MG63 (cell line): ENCODE data around the gene MARCHF11. TPM values are rescaled to one million over a fixed set of nuclear protein-coding genes. Genes with fewer than 3 reads are reported as not detected.

ENCODE experiments used
- DNase-seq: peaks from one replicate; pipeline ENCODE4 v3.0.0-alpha.2; 2020
- H3K27me3 ChIP-seq: fragments of 250-450 bp; sonication (Bioruptor Pico); 2 replicates; pipeline ENCODE4 v1.5.1; 2020; ENCODE audit warnings: mild to moderate bottlenecking, moderate library complexity
- H3K36me3 ChIP-seq: fragments of 250-450 bp; sonication (Bioruptor Pico); 2 replicates; pipeline ENCODE4 v1.5.1; 2020; ENCODE audit warnings: mild to moderate bottlenecking, moderate library complexity
- H3K4me3 ChIP-seq: fragments of 250-450 bp; sonication (Bioruptor Pico); 2 replicates; pipeline ENCODE4 v1.5.1; 2020; ENCODE audit warnings: mild to moderate bottlenecking, moderate library complexity
- H3K9me3 ChIP-seq: fragments of 250-450 bp; sonication (Bioruptor Pico); 2 replicates; pipeline ENCODE4 v1.5.1; 2020; ENCODE audit warnings: mild to moderate bottlenecking, moderate library complexity
- total RNA-seq: library from RNA; depleted of rRNA; stranded (reverse); fragments of >200 nt; shearing (Covaris generic); gene quantifications from 2 replicates; pipeline ENCODE4 v1.2.3, GENCODE V29; 2014; ENCODE audit warnings: low replicate concordance

Gene MARCHF11
- total RNA-seq, 1 experiment from 2014 or later: not detected

GRCh38 chr5:16081376-16081955, 98.1 kb downstream of the MARCHF11 start:
- Histone ChIP-seq H3K4me3 (no peak overlapping the region), H3K36me3 (no peaks in the 10 kb centered on the region), H3K27me3 (0 out of 2 replicates have a peak, but pooled peaks cover 2% of the 10 kb centered on the region), H3K9me3 (no peaks in the 10 kb centered on the region)
- no peak for DNase-seq

GRCh38 chr5:16076657-16077056, 102.9 kb downstream of the MARCHF11 start:
- peak; percentile 17 for DNase-seq
- H3K4me3 ChIP-seq: no peak overlapping the region

GRCh38 chr5:16074358-16074757, 105.2 kb downstream of the MARCHF11 start:
- no peaks in the 10 kb centered on the region for H3K36me3 ChIP-seq
- no peak overlapping the region for H3K4me3 ChIP-seq
- DNase-seq: no peak
- no peaks in the 10 kb centered on the region for H3K9me3 ChIP-seq
- H3K27me3 ChIP-seq: no peaks in the 10 kb centered on the region

More at GRCh38 chr5:16076657-16077056, 102.9 kb downstream of the MARCHF11 start:
- H3K27me3 ChIP-seq: no peaks in the 10 kb centered on the region
- H3K9me3 ChIP-seq: no peaks in the 10 kb centered on the region
- no peaks in the 10 kb centered on the region for H3K36me3 ChIP-seq

DNA sequence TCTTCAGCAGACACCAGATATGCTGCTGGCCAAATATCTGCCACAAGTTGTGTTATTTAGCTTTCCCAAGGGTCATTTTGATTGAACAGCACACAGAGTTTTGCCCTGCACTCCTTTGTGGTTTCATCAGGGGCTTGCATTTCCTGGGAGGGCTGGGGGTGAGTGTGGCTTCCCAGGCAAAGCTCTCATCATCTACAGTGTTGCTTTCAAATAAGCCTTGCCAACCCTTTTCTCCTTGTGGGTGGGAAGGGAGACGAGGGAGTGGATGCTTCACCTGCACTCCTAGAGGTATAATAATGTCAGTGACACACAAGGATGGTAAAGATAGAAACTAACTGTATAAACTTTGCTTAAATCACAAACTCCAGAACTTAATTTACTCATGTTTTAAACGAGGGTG, 107.0 kb downstream of the MARCHF11 start:
- no peak overlapping the region for H3K4me3 ChIP-seq
- no peaks in the 10 kb centered on the region for H3K27me3 ChIP-seq
- no peak for DNase-seq
- H3K9me3 ChIP-seq: no peaks in the 10 kb centered on the region
- H3K36me3 ChIP-seq: no peaks in the 10 kb centered on the region

GRCh38 chr5:16067415-16067814, 112.2 kb downstream of the MARCHF11 start:
- Histone ChIP-seq H3K36me3 (no peaks in the 10 kb centered on the region), H3K27me3 (no peaks in the 10 kb centered on the region), H3K4me3 (no peak overlapping the region), H3K9me3 (no peaks in the 10 kb centered on the region)
- DNase-seq: no peak

- Histone ChIP-seq H3K4me3 (no peak overlapping the region), H3K36me3 (no peaks in the 10 kb centered on the region), H3K9me3 (no peaks in the 10 kb centered on the region), H3K27me3 (no peaks in the 10 kb centered on the region)
- DNase-seq: no peak
These were observed 112.8 kb downstream of the MARCHF11 start for GRCh38 chr5:16066810-16067209.

- H3K27me3 ChIP-seq: no peaks in the 10 kb centered on the region
- no peak for DNase-seq
- no peaks in the 10 kb centered on the region for H3K36me3 ChIP-seq
- H3K4me3 ChIP-seq: no peak overlapping the region
- no peaks in the 10 kb centered on the region for H3K9me3 ChIP-seq
These were observed 113.3 kb downstream of the MARCHF11 start for GRCh38 chr5:16066320-16066719.

GRCh38 chr5:16065831-16066230, 113.8 kb downstream of the MARCHF11 start:
- H3K4me3 ChIP-seq: no peak overlapping the region
- H3K27me3 ChIP-seq: no peaks in the 10 kb centered on the region
- H3K36me3 ChIP-seq: no peaks in the 10 kb centered on the region
- no peak for DNase-seq
- H3K9me3 ChIP-seq: no peaks in the 10 kb centered on the region

- H3K27me3 ChIP-seq: no peaks in the 10 kb centered on the region
- no peak for DNase-seq
- no peaks in the 10 kb centered on the region for H3K36me3 ChIP-seq
- H3K9me3 ChIP-seq: no peaks in the 10 kb centered on the region
- H3K4me3 ChIP-seq: no peak overlapping the region
These were observed 115.3 kb downstream of the MARCHF11 start for GRCh38 chr5:16064135-16064893.

DNA sequence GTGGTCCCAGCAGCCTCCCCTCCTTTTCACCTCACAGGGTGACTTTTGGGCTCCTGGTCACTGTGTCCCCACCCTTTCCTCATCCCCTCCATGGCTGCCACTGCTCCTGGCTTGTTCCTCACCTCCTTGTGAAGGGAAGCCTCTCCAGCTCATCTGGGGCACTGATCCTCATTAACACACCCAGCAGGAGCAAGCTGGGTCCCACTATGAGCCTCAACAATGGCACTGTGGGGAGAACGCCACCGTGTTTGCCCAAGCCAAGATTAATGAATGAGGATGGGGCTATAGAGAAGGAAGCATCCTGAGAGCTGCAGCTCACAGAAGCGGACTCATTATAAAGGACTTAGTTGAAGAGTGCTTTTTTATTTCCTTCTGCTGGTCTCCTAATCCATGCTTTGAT, 118.4 kb downstream of the MARCHF11 start:
- Histone ChIP-seq H3K36me3 (no peaks in the 10 kb centered on the region), H3K27me3 (no peaks in the 10 kb centered on the region), H3K4me3 (no peak overlapping the region), H3K9me3 (no peaks in the 10 kb centered on the region)
- DNase-seq: no peak

DNA sequence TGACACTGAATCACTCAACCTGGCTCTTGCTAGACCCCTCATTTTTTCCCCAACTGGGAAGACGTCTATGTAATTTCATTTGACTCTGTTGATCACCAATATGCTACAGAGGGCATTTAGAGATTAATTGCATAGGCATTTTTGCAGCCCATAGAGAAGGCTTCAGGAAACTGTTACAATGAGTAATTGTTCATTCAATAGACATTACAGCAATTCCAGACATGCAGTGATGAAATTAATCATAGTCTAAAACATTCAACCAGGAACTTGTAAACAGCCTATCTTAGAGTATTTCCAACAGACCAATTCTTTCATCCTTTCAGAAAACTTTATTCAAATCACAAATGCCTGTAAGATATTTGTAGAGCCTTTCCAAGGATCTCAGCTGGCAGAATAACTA, 122.3 kb downstream of the MARCHF11 start:
- DNase-seq: no peak
- H3K27me3 ChIP-seq: no peaks in the 10 kb centered on the region
- no peaks in the 10 kb centered on the region for H3K9me3 ChIP-seq
- no peak overlapping the region for H3K4me3 ChIP-seq
- H3K36me3 ChIP-seq: no peaks in the 10 kb centered on the region

- Histone ChIP-seq H3K36me3 (no peaks in the 10 kb centered on the region), H3K27me3 (no peaks in the 10 kb centered on the region), H3K9me3 (no peaks in the 10 kb centered on the region), H3K4me3 (no peak overlapping the region)
- DNase-seq: peak; percentile 80
These were observed 128.3 kb downstream of the MARCHF11 start for GRCh38 chr5:16051246-16051755.

DNA sequence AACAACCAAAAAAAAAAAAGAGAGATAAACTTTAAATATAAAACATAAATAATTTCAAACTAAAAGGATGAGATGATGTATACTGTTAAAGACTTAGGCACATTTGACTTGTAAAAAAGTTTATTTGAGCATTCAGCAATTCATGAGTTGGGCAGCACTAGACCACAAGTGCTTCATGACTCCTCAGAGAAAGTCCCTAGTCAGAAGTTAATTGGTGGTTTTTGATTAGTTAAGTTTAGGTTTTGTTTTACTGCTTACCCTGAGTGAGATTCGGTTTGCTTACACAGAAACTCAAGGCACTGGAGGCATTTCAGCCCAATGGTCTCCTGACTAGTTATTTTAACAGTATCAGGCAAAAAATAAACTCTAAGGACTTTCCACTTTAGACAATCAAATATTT, 129.2 kb downstream of the MARCHF11 start:
- Histone ChIP-seq H3K36me3 (no peaks in the 10 kb centered on the region), H3K9me3 (no peaks in the 10 kb centered on the region), H3K4me3 (no peak overlapping the region), H3K27me3 (no peaks in the 10 kb centered on the region)
- DNase-seq: no peak

DNA sequence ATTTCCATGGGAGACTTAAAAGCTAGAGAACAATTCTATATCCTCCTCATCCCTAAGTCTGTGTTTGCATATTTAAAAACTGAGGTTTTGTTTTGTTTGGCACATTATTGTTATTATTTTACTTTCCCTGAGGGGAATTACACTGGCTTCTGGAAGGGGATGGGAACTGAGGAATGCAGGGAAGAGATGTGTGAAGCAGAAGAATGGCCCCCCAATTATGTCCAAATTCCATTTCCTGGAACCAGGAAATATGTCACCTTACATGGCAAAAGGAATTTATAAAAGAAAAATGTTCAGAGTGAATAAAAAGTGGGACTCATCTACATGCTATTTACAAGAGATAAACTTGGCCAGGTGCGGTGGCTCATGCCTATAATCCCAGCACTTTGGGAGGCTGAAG, 129.8 kb downstream of the MARCHF11 start:
- Histone ChIP-seq H3K4me3 (no peak overlapping the region), H3K27me3 (no peaks in the 10 kb centered on the region), H3K36me3 (no peaks in the 10 kb centered on the region), H3K9me3 (no peaks in the 10 kb centered on the region)
- no peak for DNase-seq

DNA sequence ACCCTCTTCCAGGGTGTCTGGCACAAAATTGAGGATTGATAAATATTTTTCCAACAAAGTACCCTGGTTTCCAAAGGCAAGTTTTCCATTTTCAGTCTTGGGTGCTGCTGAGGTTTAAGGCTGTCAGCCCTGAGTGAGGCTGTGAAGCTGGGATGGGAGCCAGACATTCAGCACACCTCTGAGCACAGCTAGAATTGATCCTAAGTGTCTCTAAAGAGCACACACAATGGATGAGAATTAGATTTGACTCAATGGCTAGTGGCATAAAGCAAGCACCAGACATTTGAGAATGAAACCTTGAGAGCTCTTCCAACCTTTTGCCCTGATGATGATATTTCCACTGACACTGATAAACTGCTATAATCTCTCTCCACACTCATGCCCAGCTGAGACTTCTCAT, 131.5 kb downstream of the MARCHF11 start:
- DNase-seq: no peak
- H3K9me3 ChIP-seq: no peaks in the 10 kb centered on the region
- H3K4me3 ChIP-seq: no peak overlapping the region
- H3K27me3 ChIP-seq: no peaks in the 10 kb centered on the region
- no peaks in the 10 kb centered on the region for H3K36me3 ChIP-seq

GRCh38 chr5:16043349-16043965, 136.1 kb downstream of the MARCHF11 start:
- Histone ChIP-seq H3K4me3 (no peak overlapping the region), H3K9me3 (no peaks in the 10 kb centered on the region), H3K27me3 (no peaks in the 10 kb centered on the region), H3K36me3 (no peaks in the 10 kb centered on the region)
- DNase-seq: no peak

- no peak for DNase-seq
- peaks cover 13% of the 10 kb centered on the region for H3K27me3 ChIP-seq
- H3K4me3 ChIP-seq: no peak overlapping the region
- no peaks in the 10 kb centered on the region for H3K9me3 ChIP-seq
- no peaks in the 10 kb centered on the region for H3K36me3 ChIP-seq
These were observed 142.3 kb downstream of the MARCHF11 start for GRCh38 chr5:16037121-16037845.
